IMR-90 (cell line): Measurements from ENCODE around the gene GRIN2A. TPM values are rescaled to one million over a fixed set of nuclear protein-coding genes. Genes with fewer than 3 reads are reported as not detected.

Experiments used
- ATAC-seq: fragments of 200-7000 bp; cut with Tn5 transposase; 2 replicates; pipeline ENCODE4 v1.9.1; 2020; ENCODE audit warnings: low read depth, mild to moderate bottlenecking, moderate library complexity
- BruUV-seq: library from RNA; stranded (reverse); fragments of 400-500 nt; replicated peaks from 2 replicates; lab custom pipeline; 2021; lab: Mats Ljungman, UMichigan
- CTCF ChIA-PET: fragments of 300-600 bp; formaldehyde crosslinking; extraction: SDS; loops from one replicate; lab custom pipeline; 2021; ENCODE audit warnings: antibody characterized with exemption; lab: Yijun Ruan, JAX
- POLR2A ChIA-PET: fragments of 300-600 bp; sonication (Branson Sonifier 250); formaldehyde crosslinking; loops from one replicate; lab custom pipeline; 2022; ENCODE audit warnings: antibody characterized with exemption; ENCODE audit not compliant: unreplicated experiment; lab: Charles Lee
- DNase-seq: peaks from one replicate; pipeline ENCODE4 v3.0.0; 2013
- H2AFZ ChIP-seq: replicated peaks from 2 replicates; pipeline ENCODE3; 2013; ENCODE audit warnings: low read length, mild to moderate bottlenecking; ENCODE audit not compliant: poor library complexity
- H2AK5ac ChIP-seq: 2 replicates; pipeline ENCODE4 v1.6.1; 2013; ENCODE audit warnings: low read depth, low read length, inconsistent platforms
- H2AK9ac ChIP-seq: replicated peaks from 2 replicates; pipeline ENCODE3; 2013; ENCODE audit warnings: mild to moderate bottlenecking, low read depth, low read length, moderate library complexity; ENCODE audit not compliant: poor library complexity
- H2BK120ac ChIP-seq: 2 replicates; pipeline ENCODE4 v1.6.1; 2013; ENCODE audit warnings: low read depth, low read length, inconsistent platforms
- H2BK15ac ChIP-seq: 3 replicates; pipeline ENCODE4 v1.6.1; 2013; ENCODE audit warnings: low read depth, low read length, inconsistent platforms
- H2BK20ac ChIP-seq: 2 replicates; pipeline ENCODE4 v1.6.1; 2013; ENCODE audit warnings: low read depth, mild to moderate bottlenecking, inconsistent platforms, low read length, moderate library complexity
- H2BK5ac ChIP-seq: 2 replicates; pipeline ENCODE4 v1.6.1; 2013; ENCODE audit warnings: mild to moderate bottlenecking, low read depth, low read length, inconsistent platforms; ENCODE audit not compliant: poor library complexity, severe bottlenecking
- H3K14ac ChIP-seq: replicated peaks from 2 replicates; pipeline ENCODE4 v1.6.1; 2013; ENCODE audit warnings: low read depth, low read length, inconsistent platforms
- H3K18ac ChIP-seq: 2 replicates; pipeline ENCODE4 v1.6.1; 2013; ENCODE audit warnings: low read depth, low read length, control low read depth
- H3K23ac ChIP-seq: 2 replicates; pipeline ENCODE4 v1.6.1; 2013; ENCODE audit warnings: low read depth, low read length, inconsistent platforms
- H3K27ac ChIP-seq: 2 replicates; pipeline ENCODE4 v1.5.1; 2013; ENCODE audit warnings: mild to moderate bottlenecking, control low read depth, low read length; ENCODE audit not compliant: insufficient read depth
- H3K27me3 ChIP-seq: 2 replicates; pipeline ENCODE4 v1.6.1; 2013; ENCODE audit warnings: low read length; ENCODE audit not compliant: control insufficient read depth, insufficient read depth
- H3K36me3 ChIP-seq: 2 replicates; pipeline ENCODE4 v1.6.1; 2013; ENCODE audit warnings: low read length, mixed read lengths; ENCODE audit not compliant: control insufficient read depth, insufficient read depth
- H3K4ac ChIP-seq: 2 replicates; pipeline ENCODE4 v1.6.1; 2013; ENCODE audit warnings: low read depth, low read length, inconsistent platforms
- H3K4me1 ChIP-seq: 2 replicates; pipeline ENCODE4 v1.6.1; 2013; ENCODE audit warnings: low read length, mixed read lengths; ENCODE audit not compliant: control insufficient read depth, insufficient read depth
- H3K4me2 ChIP-seq: 2 replicates; pipeline ENCODE4 v1.6.1; 2013; ENCODE audit warnings: low read depth, mild to moderate bottlenecking, control low read depth, low read length, moderate library complexity
- H3K4me3 ChIP-seq: 2 replicates; pipeline ENCODE4 v1.5.1; 2013; ENCODE audit warnings: low read depth, mild to moderate bottlenecking, control low read depth, low read length, moderate library complexity; ENCODE audit not compliant: insufficient read depth
- H3K56ac ChIP-seq: 2 replicates; pipeline ENCODE4 v1.6.1; 2013; ENCODE audit warnings: low read length, inconsistent platforms; ENCODE audit not compliant: insufficient read depth; ENCODE audit errors: extremely low read depth
- H3K79me1 ChIP-seq, 2 experiments: 2 replicates each; pipeline ENCODE4 v1.6.1; 2013; ENCODE audit warnings: low read length in 2 of 2, inconsistent platforms in 1 of 2, low read depth in 1 of 2
- H3K9ac ChIP-seq: 2 replicates; pipeline ENCODE4 v1.6.1; 2013; ENCODE audit warnings: low read depth, low read length, control low read depth
- H3K9me1 ChIP-seq: 2 replicates; pipeline ENCODE4 v1.6.1; 2013; ENCODE audit warnings: low read length, inconsistent platforms; ENCODE audit not compliant: insufficient read depth
- H3K9me3 ChIP-seq: 2 replicates; pipeline ENCODE4 v1.6.1; 2013; ENCODE audit warnings: low read length; ENCODE audit not compliant: control insufficient read depth, insufficient read depth
- H4K20me1 ChIP-seq: 2 replicates; pipeline ENCODE4 v1.6.1; 2013; ENCODE audit warnings: low read length, inconsistent platforms; ENCODE audit not compliant: insufficient read depth
- H4K5ac ChIP-seq: 2 replicates; pipeline ENCODE4 v1.6.1; 2013; ENCODE audit warnings: mild to moderate bottlenecking, low read depth, low read length, control low read depth
- H4K8ac ChIP-seq, 2 experiments: 2 replicates each; pipeline ENCODE4 v1.6.1; 2013; ENCODE audit warnings: low read depth in 2 of 2, low read length in 2 of 2, control low read depth in 1 of 2, inconsistent platforms in 1 of 2
- H4K91ac ChIP-seq: 2 replicates; pipeline ENCODE4 v1.6.1; 2013; ENCODE audit warnings: low read depth, low read length, inconsistent platforms; ENCODE audit not compliant: insufficient read depth
- CHD1 ChIP-seq: IDR thresholded peaks from 2 replicates; pipeline ENCODE4 v1.6.1; 2012; ENCODE audit warnings: low read depth, low read length, improper control_type of control experiment
- FOS ChIP-seq: fragments of 150-350 bp; IDR thresholded peaks from 2 replicates; pipeline ENCODE4 v1.6.1; 2016; ENCODE audit warnings: low read depth, low read length
- MAZ ChIP-seq: IDR thresholded peaks from 2 replicates; pipeline ENCODE4 v1.6.1; 2012; ENCODE audit warnings: low read depth, mild to moderate bottlenecking, low read length, improper control_type of control experiment, moderate library complexity, borderline replicate concordance
- POLR2A ChIP-seq: IDR thresholded peaks from 2 replicates; pipeline ENCODE4 v1.6.1; 2012; ENCODE audit warnings: mild to moderate bottlenecking, low read depth, low read length
- RAD21 ChIP-seq: IDR thresholded peaks from 2 replicates; pipeline ENCODE4 v1.6.1; 2012; ENCODE audit warnings: low read length, improper control_type of control experiment
- RCOR1 ChIP-seq: IDR thresholded peaks from 2 replicates; pipeline ENCODE4 v1.6.1; 2012; ENCODE audit warnings: mild to moderate bottlenecking, low read length, improper control_type of control experiment; ENCODE audit not compliant: insufficient replicate concordance
- WGBS, 2 experiments: methylation state at CpG; one replicate each; pipeline versions ENCODE4 v1.1.5 to v1.1.7; 2013; ENCODE audit warnings: missing lambda C conversion rate in 2 of 2; ENCODE audit not compliant: insufficient read length in 1 of 2; ENCODE audit errors: extremely low coverage in 2 of 2; 5-methylcytosine and 5-hydroxymethylcytosine counted together
- dilution Hi-C: fragments of 300-500 bp; cut with HindIII; formaldehyde crosslinking; loops from one replicate; pipeline ENCODE4 v1.14.3; 2018; ENCODE audit warnings: low sequenced_read_pairs; ENCODE audit not compliant: unreplicated experiment
- in situ Hi-C: fragments of 300-500 bp; cut with MboI; formaldehyde crosslinking; loops from 3 replicates; pipeline ENCODE4 v1.14.3; 2019; ENCODE audit warnings: low sequenced_read_pairs, inconsistent platforms, mixed read lengths
- intact Hi-C: fragments of 100-400 bp; cut with micrococcal nuclease; formaldehyde crosslinking; loops from 2 replicates; pipeline ENCODE4 v1.10.0; 2022
- polyA plus RNA-seq, 3 experiments: library from polyadenylated mRNA; depleted of rRNA; stranded (reverse); fragments of >200 nt; gene quantifications; 2 replicates each; pipeline ENCODE4 v1.2.3, GENCODE V29; 2012; ENCODE audit warnings: low replicate concordance in 1 of 3
- total RNA-seq: library from RNA; depleted of rRNA; stranded (reverse); fragments of >200 nt; gene quantifications from 2 replicates; pipeline ENCODE4 v1.2.3, GENCODE V29; 2012

The GRIN2A gene
- total and polyA plus RNA-seq, 2 of the 4 experiments (the other 2 are of a cell fraction): under 0.01 TPM; not detected in 1

DNA sequence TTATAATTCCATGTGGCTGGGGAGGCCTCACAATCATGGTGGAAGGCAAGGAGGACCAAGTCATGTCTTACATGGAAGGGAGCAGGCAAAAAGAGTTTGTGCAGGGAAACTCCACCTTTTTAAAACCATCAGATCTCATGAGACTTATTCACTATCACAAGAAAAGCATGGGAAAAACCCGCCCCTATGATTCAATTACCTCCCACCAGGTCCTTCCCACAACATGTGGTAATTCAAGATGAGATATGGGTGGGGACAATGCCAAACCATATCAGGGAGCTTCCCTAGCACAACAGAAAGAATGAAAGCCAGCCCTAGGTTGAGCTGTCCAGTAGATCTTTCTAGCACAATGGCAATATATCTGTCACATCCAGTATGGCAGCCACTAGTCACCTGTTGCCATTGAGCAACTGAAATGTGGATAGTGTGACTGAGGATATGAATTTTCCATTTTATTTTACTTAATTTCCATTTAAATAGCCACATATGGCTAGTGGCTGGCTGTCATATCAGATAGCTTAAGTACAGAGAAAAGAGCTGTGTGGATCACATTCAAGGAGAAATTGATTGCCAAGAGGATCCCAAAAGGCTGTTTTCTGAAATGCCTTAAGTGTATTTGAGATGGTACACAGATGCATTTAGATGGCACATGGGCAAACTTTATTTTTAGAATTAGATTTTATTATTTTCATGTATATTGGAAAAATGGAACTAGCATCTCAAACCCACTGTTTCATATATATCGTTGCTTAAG is 273.0 kb downstream of the GRIN2A start:
- Histone ChIP-seq H3K79me1 (no peaks in the 10 kb centered on the region), H3K4me2 (no peak overlapping the region), H3K36me3 (no peaks in the 10 kb centered on the region), H3K23ac (no peak overlapping the region), H3K27ac (no peak overlapping the region), H3K18ac (no peak overlapping the region), H2BK5ac (no peak overlapping the region), H3K56ac (no peak overlapping the region), H4K20me1 (no peaks in the 10 kb centered on the region), H4K91ac (no peak overlapping the region), H3K14ac (no peak overlapping the region), H3K9ac (no peak overlapping the region), H3K4ac (no peak overlapping the region), H2BK120ac (no peak overlapping the region), H2BK20ac (no peak overlapping the region), H4K5ac (no peak overlapping the region), H3K4me3 (no peak overlapping the region), H2BK15ac (no peak overlapping the region), H3K27me3 (no peaks in the 10 kb centered on the region), H3K9me3 (peaks cover 10% of the 10 kb centered on the region), H2AK5ac (no peak overlapping the region), H2AFZ (no peak overlapping the region), H3K9me1 (no peaks in the 10 kb centered on the region), H3K4me1 (no peaks in the 10 kb centered on the region), H4K8ac (no peak overlapping the region), H2AK9ac (no peak overlapping the region)
- intact Hi-C loops: no loop called here
- in situ Hi-C loops: no loop called here
- TF ChIP-seq POLR2A: no peak
- TF ChIP-seq RCOR1: no peak
- TF ChIP-seq RAD21: no peak
- TF ChIP-seq FOS: no peak
- no peak for TF ChIP-seq MAZ
- no peak for TF ChIP-seq CHD1
- no CpG with 5 or more reads among the region's 2 CpGs for WGBS, 2 experiments
- CTCF ChIA-PET: no interaction called here
- DNase-seq (no peak), ATAC-seq (no peak)
- POLR2A ChIA-PET: no interaction called here
- dilution Hi-C loops: no loop called here
- no TSS peak for BruUV-seq
